Mammary epithelial cell (primary cell): ENCODE data around the gene TAC3.

Experiments used
- EZH2 ChIP-seq: IDR thresholded peaks from 2 replicates; pipeline ENCODE4 v1.6.1; 2012; ENCODE audit warnings: low read length, inconsistent platforms, borderline replicate concordance
- TF ChIP-seq, protein P1 (sequence below), 2 donors: IDR thresholded peaks in 1 of 2; conservative IDR thresholded peaks in 1 of 2; 2 replicates each; pipeline ENCODE4 v1.5.1; 2011 to 2012; ENCODE audit warnings: inconsistent platforms in 2 of 2, low read length in 2 of 2, mild to moderate bottlenecking in 2 of 2, control low read depth in 1 of 2, low read depth in 1 of 2; ENCODE audit not compliant: insufficient read depth in 1 of 2; ENCODE audit errors: extremely low read depth in 1 of 2

DNA sequence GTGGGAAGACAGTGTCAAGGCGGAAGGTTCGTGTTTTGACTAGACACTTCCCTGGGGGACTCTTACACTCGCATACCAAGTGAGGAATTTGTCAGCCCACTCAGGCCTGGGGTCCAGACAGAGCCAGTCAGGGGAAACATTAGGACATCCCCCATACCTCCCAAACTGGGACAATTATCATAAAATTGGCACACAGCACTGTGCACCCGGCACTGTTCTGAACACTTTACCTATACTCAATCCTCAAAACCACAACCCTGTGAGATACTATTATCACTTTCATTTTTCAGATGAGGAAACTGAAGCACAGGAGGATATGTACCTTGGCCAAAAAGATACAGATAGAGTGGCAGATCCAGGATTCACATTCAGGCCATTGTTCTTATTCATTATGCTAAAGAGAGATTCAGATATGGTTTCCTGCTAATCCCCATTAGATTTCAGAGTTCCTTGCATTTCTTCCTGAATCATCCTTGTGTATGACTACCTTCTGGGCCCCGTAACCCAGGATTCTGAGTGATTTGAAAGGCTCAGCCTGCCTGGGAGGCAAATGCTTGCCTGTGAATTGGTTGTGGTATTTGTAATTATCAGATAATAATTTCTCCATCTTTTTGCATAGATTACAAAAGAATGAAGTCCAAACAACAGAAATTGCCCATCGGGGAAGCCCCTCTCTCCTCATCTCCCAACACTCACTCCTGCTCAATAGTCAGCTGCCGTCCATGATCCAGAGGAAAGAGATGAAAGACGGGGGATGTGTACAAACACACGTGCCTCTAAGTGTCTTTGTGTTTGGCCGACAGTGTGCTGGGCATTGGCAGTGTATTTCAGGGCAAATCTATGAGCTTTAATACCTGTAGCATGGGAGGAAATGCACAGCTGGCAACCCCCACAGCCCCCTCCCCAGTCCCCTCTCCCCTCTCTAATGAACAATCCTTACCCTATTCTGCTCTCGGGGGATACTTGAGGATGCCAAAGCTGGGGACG lies 4.6 kb downstream of the TAC3 start:
- TF ChIP-seq, protein P1, sequence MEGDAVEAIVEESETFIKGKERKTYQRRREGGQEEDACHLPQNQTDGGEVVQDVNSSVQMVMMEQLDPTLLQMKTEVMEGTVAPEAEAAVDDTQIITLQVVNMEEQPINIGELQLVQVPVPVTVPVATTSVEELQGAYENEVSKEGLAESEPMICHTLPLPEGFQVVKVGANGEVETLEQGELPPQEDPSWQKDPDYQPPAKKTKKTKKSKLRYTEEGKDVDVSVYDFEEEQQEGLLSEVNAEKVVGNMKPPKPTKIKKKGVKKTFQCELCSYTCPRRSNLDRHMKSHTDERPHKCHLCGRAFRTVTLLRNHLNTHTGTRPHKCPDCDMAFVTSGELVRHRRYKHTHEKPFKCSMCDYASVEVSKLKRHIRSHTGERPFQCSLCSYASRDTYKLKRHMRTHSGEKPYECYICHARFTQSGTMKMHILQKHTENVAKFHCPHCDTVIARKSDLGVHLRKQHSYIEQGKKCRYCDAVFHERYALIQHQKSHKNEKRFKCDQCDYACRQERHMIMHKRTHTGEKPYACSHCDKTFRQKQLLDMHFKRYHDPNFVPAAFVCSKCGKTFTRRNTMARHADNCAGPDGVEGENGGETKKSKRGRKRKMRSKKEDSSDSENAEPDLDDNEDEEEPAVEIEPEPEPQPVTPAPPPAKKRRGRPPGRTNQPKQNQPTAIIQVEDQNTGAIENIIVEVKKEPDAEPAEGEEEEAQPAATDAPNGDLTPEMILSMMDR (conservative IDR thresholded peaks at IDR 0.05 in 1 of 2, IDR thresholded peaks at IDR 0.05 in 1 of 2; ENCODE audit: extremely low read depth in 1 of 2, insufficient read depth in 1 of 2, low read depth in 1 of 2, low read length in 2 of 2) = no peak
- no peak for TF ChIP-seq EZH2
